Stomach (tissue), 9 donors: ENCODE results near the gene ACTA1. TPM values are rescaled to one million over a fixed set of nuclear protein-coding genes. Genes with fewer than 3 reads are reported as not detected.
A peak's percentile ranks its signal among the peaks of the same experiment; 100 is the strongest.
"Not testable (repeated sequence)": the region's sequence is repeated elsewhere in the genome, so short reads cannot be mapped to it uniquely, and the experiment has no call there.

Experiments
- DNase-seq, 2 donors: peaks; one replicate each; pipeline versions ENCODE4 v3.0.0 to v3.0.0-alpha.2; 2013 to 2019
- H3K27ac ChIP-seq, 5 donors: fragments of 200-600 bp in 4 of 5; sonication (generic) in 4 of 5; one replicate each; pipeline ENCODE4 v1.5.1; 2013 to 2019; ENCODE audit warnings: mild to moderate bottlenecking in 1 of 5, moderate library complexity in 1 of 5
- H3K27me3 ChIP-seq, 3 donors: fragments of 200-600 bp; sonication (generic); one replicate each; pipeline ENCODE4 v1.5.1; 2017 to 2019; ENCODE audit warnings: mixed run types in 1 of 3
- H3K36me3 ChIP-seq, 4 donors: fragments of 200-600 bp; sonication (generic); 1 replicate in 3 of 4; 2 replicates in 1 of 4; pipeline ENCODE4 v1.5.1; 2016 to 2019
- H3K4me1 ChIP-seq, 4 donors: fragments of 200-600 bp; sonication (generic); one replicate each; pipeline ENCODE4 v1.5.1; 2016 to 2019
- H3K4me3 ChIP-seq, 4 donors: fragments of 200-600 bp; sonication (generic) in 3 of 4; one replicate each; pipeline ENCODE4 v1.5.1; 2016 to 2019; ENCODE audit warnings: mild to moderate bottlenecking in 1 of 4
- H3K9me3 ChIP-seq, 4 donors: fragments of 200-600 bp; sonication (generic); one replicate each; pipeline ENCODE4 v1.5.1; 2016 to 2019
- EP300 ChIP-seq: sonication (generic); formaldehyde crosslinking; IDR thresholded peaks from one replicate; pipeline ENCODE4 v1.6.1; 2017; ENCODE audit warnings: antibody characterized with exemption
- POLR2A ChIP-seq, 4 donors: fragments of 450-650 bp; IDR thresholded peaks; one replicate each; pipeline ENCODE4 v1.6.1; 2016; ENCODE audit warnings: antibody characterized with exemption in 4 of 4, control low read depth in 2 of 4, mild to moderate bottlenecking in 1 of 4, moderate library complexity in 1 of 4
- POLR2AphosphoS5 ChIP-seq, 3 donors: sonication (generic); formaldehyde crosslinking; IDR thresholded peaks; one replicate each; pipeline ENCODE4 v1.6.1; 2016; ENCODE audit warnings: antibody characterized with exemption in 3 of 3
- WGBS, 5 donors: extraction: QIAGEN DNeasy Blood & Tissue Kit in 3 of 5; methylation state at CpG; one replicate each; pipeline versions ENCODE4 v1.1.5 to v1.1.7; 2013 to 2018; 5-methylcytosine and 5-hydroxymethylcytosine counted together
- intact Hi-C: fragments of 100-400 bp; cut with DNase I; formaldehyde crosslinking; loops from one replicate; pipeline ENCODE4 v1.15.1; 2023; ENCODE audit warnings: low total_unique reads
- polyA plus RNA-seq, 3 donors: library from polyadenylated mRNA; stranded (reverse); fragments of 200-250 nt; gene quantifications; one replicate each; pipeline ENCODE4 v1.2.3, GENCODE V29; 2013
- total RNA-seq, 5 donors: library from RNA; depleted of rRNA; stranded (reverse); fragments of >200 nt; gene quantifications; one replicate each; pipeline versions ENCODE4 v1.1.0 to v1.2.3, GENCODE V29; 2014 to 2016
- TF ChIP-seq, protein P1 (sequence below), 7 experiments: fragments of 450-650 bp in 4 of 7; fragments of 200-600 bp in 3 of 7; sonication (generic) in 3 of 7; IDR thresholded peaks; one replicate each; pipeline ENCODE4 v1.5.1; 2016 to 2019; ENCODE audit warnings: antibody characterized with exemption in 7 of 7, control low read depth in 2 of 7, mild to moderate bottlenecking in 1 of 7
- donor health status: healthy with polysubstance abuse.
- donor health status: Bipolar disorder and iron deficiency.
- donor health status: healthy.

ACTA1 gene
- total and polyA plus RNA-seq, 8 donors = 0.37 to 43.8 (median 2.4) TPM; not detected in 3

DNA sequence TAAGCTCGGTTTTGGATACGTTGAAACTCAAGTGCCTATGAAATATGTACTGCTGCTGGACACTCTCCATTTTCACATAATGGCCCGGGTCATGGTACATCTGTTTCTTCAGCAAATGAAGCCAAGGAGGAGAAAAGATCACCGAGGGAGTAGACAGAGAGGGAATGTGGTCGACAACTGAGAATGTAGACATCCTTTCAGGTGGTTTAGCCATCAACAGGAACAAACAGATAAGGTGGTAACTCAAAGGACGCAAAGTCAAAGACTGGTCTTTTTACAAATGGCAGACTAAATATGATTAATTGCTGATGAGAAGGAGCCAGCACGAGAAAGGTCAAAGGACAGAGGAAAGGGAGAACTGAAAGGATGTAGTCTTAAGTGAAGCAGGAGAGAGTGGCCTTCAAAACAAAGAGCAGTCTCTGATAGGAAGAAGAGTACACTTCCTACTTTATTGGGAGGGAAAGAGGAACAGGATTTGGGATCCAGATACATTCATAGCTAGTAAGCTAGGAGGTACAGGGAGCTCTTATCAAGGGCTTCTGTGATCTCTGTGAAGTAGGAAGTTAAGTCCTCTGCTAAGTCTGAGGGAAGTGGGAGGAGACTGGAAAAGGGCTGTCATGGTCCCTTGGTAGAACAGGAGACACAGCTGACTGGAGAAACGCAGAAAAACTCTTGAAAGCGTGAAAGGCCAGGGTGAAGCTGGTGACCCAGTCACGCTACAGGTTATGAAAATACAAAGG is 45.9 kb upstream of the ACTA1 start:
- no peak overlapping the region for H3K27ac ChIP-seq
- no peaks in the 10 kb centered on the region for H3K9me3 ChIP-seq
- H3K4me1 ChIP-seq = peaks cover 0 to 6% (median 2%) of the 10 kb centered on the region in 4 donors
- intact Hi-C loops = loop anchor here (10.0 kb wide), 1 partner anchor 225 kb away; no protein-coding TSS in a partner anchor
- H3K4me3 ChIP-seq = no peak overlapping the region
- 69 to 74% (median 73%) methylated on average over 10 of the region's 10 CpGs for WGBS, 5 donors
- TF ChIP-seq POLR2A (IDR thresholded peaks at IDR 0.05) (no peak), POLR2AphosphoS5 (IDR thresholded peaks at IDR 0.05) (no peak), EP300 (no peak)
- TF ChIP-seq, protein P1, sequence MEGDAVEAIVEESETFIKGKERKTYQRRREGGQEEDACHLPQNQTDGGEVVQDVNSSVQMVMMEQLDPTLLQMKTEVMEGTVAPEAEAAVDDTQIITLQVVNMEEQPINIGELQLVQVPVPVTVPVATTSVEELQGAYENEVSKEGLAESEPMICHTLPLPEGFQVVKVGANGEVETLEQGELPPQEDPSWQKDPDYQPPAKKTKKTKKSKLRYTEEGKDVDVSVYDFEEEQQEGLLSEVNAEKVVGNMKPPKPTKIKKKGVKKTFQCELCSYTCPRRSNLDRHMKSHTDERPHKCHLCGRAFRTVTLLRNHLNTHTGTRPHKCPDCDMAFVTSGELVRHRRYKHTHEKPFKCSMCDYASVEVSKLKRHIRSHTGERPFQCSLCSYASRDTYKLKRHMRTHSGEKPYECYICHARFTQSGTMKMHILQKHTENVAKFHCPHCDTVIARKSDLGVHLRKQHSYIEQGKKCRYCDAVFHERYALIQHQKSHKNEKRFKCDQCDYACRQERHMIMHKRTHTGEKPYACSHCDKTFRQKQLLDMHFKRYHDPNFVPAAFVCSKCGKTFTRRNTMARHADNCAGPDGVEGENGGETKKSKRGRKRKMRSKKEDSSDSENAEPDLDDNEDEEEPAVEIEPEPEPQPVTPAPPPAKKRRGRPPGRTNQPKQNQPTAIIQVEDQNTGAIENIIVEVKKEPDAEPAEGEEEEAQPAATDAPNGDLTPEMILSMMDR (IDR thresholded peaks at IDR 0.05) = no peak
- peak in 1 of 2 donors; percentile 7 for DNase-seq
- peaks cover 43 to 98% (median 97%) of the 10 kb centered on the region in 4 donors for H3K36me3 ChIP-seq
- H3K27me3 ChIP-seq = no peaks in the 10 kb centered on the region

GRCh38 chr1:229478852-229479251 is 45.0 kb upstream of the ACTA1 start:
- no peak overlapping the region for H3K4me3 ChIP-seq
- H3K4me1 ChIP-seq = peaks cover 0 to 6% (median 2%) of the 10 kb centered on the region in 4 donors
- no peak overlapping the region for H3K27ac ChIP-seq
- no peaks in the 10 kb centered on the region for H3K9me3 ChIP-seq
- WGBS, 5 donors = 86 to 100% (median 93%) methylated on average over 1 of the region's 1 CpG
- intact Hi-C loops = loop anchor here (10.0 kb wide), 1 partner anchor 224 kb away; no protein-coding TSS in a partner anchor
- peaks cover 49 to 98% (median 97%) of the 10 kb centered on the region in 4 donors for H3K36me3 ChIP-seq
- TF ChIP-seq, protein P1 (IDR thresholded peaks at IDR 0.05) = no peak
- TF ChIP-seq POLR2A (IDR thresholded peaks at IDR 0.05) (no peak), EP300 (no peak), POLR2AphosphoS5 (IDR thresholded peaks at IDR 0.05) (no peak)
- no peak for DNase-seq
- H3K27me3 ChIP-seq = no peaks in the 10 kb centered on the region

DNA sequence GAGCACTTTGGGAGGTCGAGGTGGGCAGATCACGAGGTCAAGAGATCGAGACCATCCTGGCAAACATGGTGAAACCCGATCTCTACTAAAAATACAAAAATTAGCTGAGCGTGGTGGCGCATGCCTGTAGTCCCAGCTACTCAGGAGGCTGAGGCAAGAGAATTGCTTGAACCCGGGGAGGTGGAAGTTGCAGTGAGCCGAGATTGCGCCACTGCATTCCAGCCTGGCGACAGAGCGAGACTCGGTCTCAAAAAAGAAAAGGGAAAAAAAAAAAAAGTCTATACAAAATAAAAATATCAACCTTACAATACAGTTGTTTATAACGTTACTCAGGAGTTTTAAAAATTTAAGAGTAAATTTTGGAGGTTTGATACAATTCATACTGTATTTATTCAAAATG is 42.0 kb upstream of the ACTA1 start:
- not testable (repeated sequence) for H3K9me3 ChIP-seq, H3K4me3 ChIP-seq, H3K27ac ChIP-seq, H3K27me3 ChIP-seq, H3K4me1 ChIP-seq, DNase-seq
- 89 to 98% (median 95%) methylated on average over 13 of the region's 13 CpGs for WGBS, 5 donors
- intact Hi-C loops = loop anchor here (10.0 kb wide), 1 partner anchor 221 kb away; no protein-coding TSS in a partner anchor
- peaks cover 49 to 98% (median 93%) of the 10 kb centered on the region in 4 donors for H3K36me3 ChIP-seq

GRCh38 chr1:229474509-229474908 is 40.6 kb upstream of the ACTA1 start:
- Histone ChIP-seq H3K36me3 (peaks cover 60 to 98% (median 94%) of the 10 kb centered on the region in 4 donors), H3K27me3 (no peaks in the 10 kb centered on the region), H3K4me1 (no peaks in the 10 kb centered on the region), H3K9me3 (no peaks in the 10 kb centered on the region), H3K27ac (no peak overlapping the region), H3K4me3 (no peak overlapping the region)
- WGBS, 5 donors = 86 to 95% (median 93%) methylated on average over 2 of the region's 2 CpGs
- DNase-seq = no peak
- TF ChIP-seq POLR2A (IDR thresholded peaks at IDR 0.05) = no peak
- TF ChIP-seq EP300 = no peak
- TF ChIP-seq POLR2AphosphoS5 (IDR thresholded peaks at IDR 0.05) = no peak
- TF ChIP-seq, protein P1 (IDR thresholded peaks at IDR 0.05) = no peak
- intact Hi-C loops = loop anchor here (10.0 kb wide), 1 partner anchor 220 kb away; no protein-coding TSS in a partner anchor

DNA sequence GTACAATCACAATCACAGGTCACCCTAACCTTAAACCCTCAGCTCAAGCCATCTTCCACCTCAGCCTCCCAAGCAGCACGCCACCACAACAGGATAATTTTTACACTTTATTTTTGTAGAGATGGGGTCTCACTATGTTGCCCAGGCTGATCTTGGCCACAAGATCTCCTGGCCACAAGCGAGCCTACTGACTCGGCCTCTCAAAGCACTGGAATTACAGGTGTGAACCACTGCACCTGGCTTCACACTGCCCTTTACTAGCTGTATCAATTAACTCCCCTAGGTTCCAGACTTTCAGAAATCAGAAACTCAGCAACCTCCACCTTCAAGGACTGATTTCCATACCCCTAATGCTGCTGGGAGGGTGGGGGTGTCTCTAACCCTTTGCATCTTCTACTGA is 37.3 kb upstream of the ACTA1 start:
- no peak for DNase-seq
- no peaks in the 10 kb centered on the region for H3K4me1 ChIP-seq
- TF ChIP-seq, protein P1 (IDR thresholded peaks at IDR 0.05) = no peak
- TF ChIP-seq POLR2AphosphoS5 (IDR thresholded peaks at IDR 0.05) (no peak), POLR2A (IDR thresholded peaks at IDR 0.05) (no peak), EP300 (no peak)
- intact Hi-C loops = loop anchor here (10.0 kb wide), 1 partner anchor 216 kb away; no protein-coding TSS in a partner anchor
- WGBS, 5 donors = 77 to 100% (median 97%) methylated on average over 3 of the region's 3 CpGs
- no peak overlapping the region for H3K4me3 ChIP-seq
- peaks cover 59 to 94% (median 93%) of the 10 kb centered on the region in 4 donors for H3K36me3 ChIP-seq
- no peak overlapping the region for H3K27ac ChIP-seq
- H3K27me3 ChIP-seq = no peaks in the 10 kb centered on the region
- no peaks in the 10 kb centered on the region for H3K9me3 ChIP-seq
